Measurements from ENCODE around the gene WDR64. TPM values are rescaled to one million over a fixed set of nuclear protein-coding genes. Genes with fewer than 3 reads are reported as not detected.

The WDR64 gene
- total RNA-seq, 6 experiments from 2014 or later: 0.17 to 0.27 TPM; not detected in 4

DNA sequence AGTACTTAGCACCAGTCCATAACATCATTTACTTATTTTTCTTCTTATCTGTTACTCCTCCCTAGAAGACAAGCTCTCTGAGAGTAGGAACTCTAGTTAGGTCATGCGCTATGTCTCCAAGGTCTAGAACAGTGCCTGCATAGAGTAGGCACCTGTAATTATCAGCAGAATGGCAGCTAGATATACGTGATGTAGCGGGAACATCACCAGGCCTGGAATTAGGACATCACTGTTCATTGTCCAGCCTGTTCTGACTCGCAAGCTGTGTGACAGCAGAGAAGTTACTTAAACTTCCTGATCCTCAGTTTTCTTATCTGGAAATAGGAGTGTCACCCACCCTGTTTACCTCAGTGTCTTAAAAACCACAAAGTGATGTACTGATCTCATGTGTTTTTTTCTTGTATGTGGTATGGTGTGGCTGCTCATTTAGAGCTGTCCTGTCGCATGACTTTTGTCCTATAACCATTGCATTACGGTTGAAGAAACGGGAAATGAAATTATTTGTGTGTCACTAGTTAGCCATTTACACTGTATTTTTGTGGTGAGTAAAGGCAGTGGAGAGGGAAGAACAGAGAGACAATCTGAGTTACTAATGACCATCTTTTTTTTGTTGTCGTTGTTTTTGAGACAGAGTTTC, 158.8 kb downstream of the WDR64 start:
- no peak for TF ChIP-seq POLR2A (IDR thresholded peaks at IDR 0.05)
- TF ChIP-seq, protein P1, sequence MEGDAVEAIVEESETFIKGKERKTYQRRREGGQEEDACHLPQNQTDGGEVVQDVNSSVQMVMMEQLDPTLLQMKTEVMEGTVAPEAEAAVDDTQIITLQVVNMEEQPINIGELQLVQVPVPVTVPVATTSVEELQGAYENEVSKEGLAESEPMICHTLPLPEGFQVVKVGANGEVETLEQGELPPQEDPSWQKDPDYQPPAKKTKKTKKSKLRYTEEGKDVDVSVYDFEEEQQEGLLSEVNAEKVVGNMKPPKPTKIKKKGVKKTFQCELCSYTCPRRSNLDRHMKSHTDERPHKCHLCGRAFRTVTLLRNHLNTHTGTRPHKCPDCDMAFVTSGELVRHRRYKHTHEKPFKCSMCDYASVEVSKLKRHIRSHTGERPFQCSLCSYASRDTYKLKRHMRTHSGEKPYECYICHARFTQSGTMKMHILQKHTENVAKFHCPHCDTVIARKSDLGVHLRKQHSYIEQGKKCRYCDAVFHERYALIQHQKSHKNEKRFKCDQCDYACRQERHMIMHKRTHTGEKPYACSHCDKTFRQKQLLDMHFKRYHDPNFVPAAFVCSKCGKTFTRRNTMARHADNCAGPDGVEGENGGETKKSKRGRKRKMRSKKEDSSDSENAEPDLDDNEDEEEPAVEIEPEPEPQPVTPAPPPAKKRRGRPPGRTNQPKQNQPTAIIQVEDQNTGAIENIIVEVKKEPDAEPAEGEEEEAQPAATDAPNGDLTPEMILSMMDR (IDR thresholded peaks at IDR 0.05): no peak
- WGBS (ENCODE audit: insufficient coverage, low coverage, low lambda C conversion rate, missing lambda C conversion rate): 65% methylated on average over 7 of the region's 8 CpGs

GRCh38 chr1:241813768-241814320, 161.8 kb downstream of the WDR64 start:
- no peak overlapping the region for H3K4me3 ChIP-seq
- H3K36me3 ChIP-seq: no peaks in the 10 kb centered on the region
- DNase-seq (no peak), ATAC-seq (no peak)
- no peak for TF ChIP-seq POLR2A (IDR thresholded peaks at IDR 0.05)
- TF ChIP-seq, protein P1 (IDR thresholded peaks at IDR 0.05): no peak
- WGBS (ENCODE audit: insufficient coverage, low coverage, low lambda C conversion rate, missing lambda C conversion rate): 72% methylated on average over 7 of the region's 8 CpGs
- H3K27ac ChIP-seq: no peak overlapping the region
- no peaks in the 10 kb centered on the region for H3K9me3 ChIP-seq
- no peaks in the 10 kb centered on the region for H3K4me1 ChIP-seq
- intact Hi-C loops (cut with DNase I): no loop called here
- H3K27me3 ChIP-seq: no peaks in the 10 kb centered on the region

More for the DNA sequence above, 158.8 kb downstream of the WDR64 start:
- intact Hi-C loops (cut with DNase I): no loop called here
- Histone ChIP-seq H3K4me3 (no peak overlapping the region), H3K27ac (no peak overlapping the region), H3K4me1 (no peaks in the 10 kb centered on the region), H3K27me3 (no peaks in the 10 kb centered on the region), H3K36me3 (no peaks in the 10 kb centered on the region), H3K9me3 (no peaks in the 10 kb centered on the region)
- ATAC-seq (no peak), DNase-seq (no peak)

DNA sequence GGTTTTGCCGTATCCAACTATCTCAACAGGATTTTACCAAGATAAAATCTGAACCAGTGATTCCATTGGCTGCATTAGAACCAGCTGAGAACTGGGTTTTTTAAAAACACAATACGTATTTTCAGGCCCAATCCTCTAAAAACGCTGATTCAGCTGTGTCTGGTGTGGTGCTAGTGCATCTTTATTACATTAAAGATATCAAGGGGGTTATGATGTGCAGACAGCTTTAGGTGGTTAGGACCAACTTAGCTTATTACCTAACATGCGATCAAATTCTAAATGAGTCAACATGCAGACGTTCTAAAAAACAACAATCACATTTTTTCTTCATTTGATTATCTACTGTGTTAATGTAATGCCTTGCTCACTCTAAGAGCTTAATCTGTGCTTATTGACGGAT, 163.9 kb downstream of the WDR64 start:
- H3K27ac ChIP-seq: no peak overlapping the region
- no peaks in the 10 kb centered on the region for H3K4me1 ChIP-seq
- no peak for TF ChIP-seq POLR2A (IDR thresholded peaks at IDR 0.05)
- TF ChIP-seq, protein P1 (IDR thresholded peaks at IDR 0.05): no peak
- no peaks in the 10 kb centered on the region for H3K36me3 ChIP-seq
- no peak overlapping the region for H3K4me3 ChIP-seq
- H3K9me3 ChIP-seq: no peaks in the 10 kb centered on the region
- 62% methylated on average over 6 of the region's 6 CpGs for WGBS (ENCODE audit: insufficient coverage, low coverage, low lambda C conversion rate, missing lambda C conversion rate)
- DNase-seq (no peak), ATAC-seq (no peak)
- intact Hi-C loops (cut with DNase I): no loop called here
- H3K27me3 ChIP-seq: no peaks in the 10 kb centered on the region

DNA sequence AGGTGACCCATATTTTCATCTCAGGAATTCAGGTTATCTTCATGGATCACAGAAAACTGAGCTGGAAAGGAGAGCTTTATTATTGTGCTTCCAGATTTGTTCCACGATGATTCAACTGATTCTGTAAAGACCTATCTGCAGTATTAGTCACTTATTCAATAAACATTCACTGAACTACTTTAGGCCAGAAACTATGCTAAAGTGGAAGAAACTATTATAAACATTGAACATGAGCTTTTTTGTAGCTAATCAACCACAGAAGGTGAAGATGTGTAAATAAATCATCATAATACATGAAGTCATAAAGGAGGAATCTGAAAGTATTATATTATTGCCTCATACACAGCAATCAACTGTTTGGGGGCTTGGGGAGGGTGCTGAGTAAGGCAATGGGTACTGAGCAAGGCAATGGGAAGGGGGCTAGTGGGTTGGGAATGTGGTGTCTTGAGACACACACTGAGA, 165.3 kb downstream of the WDR64 start:
- no peak for ATAC-seq
- H3K4me3 ChIP-seq: no peak overlapping the region
- H3K27ac ChIP-seq: no peak overlapping the region
- no peaks in the 10 kb centered on the region for H3K27me3 ChIP-seq
- intact Hi-C loops (cut with DNase I): no loop called here
- DNase-seq: no peak
- 88% methylated on average over 1 of the region's 1 CpG for WGBS (ENCODE audit: insufficient coverage, low coverage, low lambda C conversion rate, missing lambda C conversion rate)
- H3K4me1 ChIP-seq: no peaks in the 10 kb centered on the region
- TF ChIP-seq, protein P1 (IDR thresholded peaks at IDR 0.05): no peak
- no peak for TF ChIP-seq POLR2A (IDR thresholded peaks at IDR 0.05)
- H3K9me3 ChIP-seq: no peaks in the 10 kb centered on the region
- H3K36me3 ChIP-seq: no peaks in the 10 kb centered on the region
